GM19193 (cell line): ENCODE measurements around the gene SRPK3.

Experiments used
- POLR2A ChIP-seq: IDR thresholded peaks from 4 replicates; pipeline ENCODE4 v1.6.1; 2011; ENCODE audit not compliant: insufficient read depth, insufficient read length; ENCODE audit errors: extremely low read depth

The SRPK3 gene

GRCh38 chrX:153744210-153745066 lies 36.4 kb upstream of the SRPK3 start:
- no peak for TF ChIP-seq POLR2A

GRCh38 chrX:153746359-153746758 lies 34.5 kb upstream of the SRPK3 start:
- no peak for TF ChIP-seq POLR2A

DNA sequence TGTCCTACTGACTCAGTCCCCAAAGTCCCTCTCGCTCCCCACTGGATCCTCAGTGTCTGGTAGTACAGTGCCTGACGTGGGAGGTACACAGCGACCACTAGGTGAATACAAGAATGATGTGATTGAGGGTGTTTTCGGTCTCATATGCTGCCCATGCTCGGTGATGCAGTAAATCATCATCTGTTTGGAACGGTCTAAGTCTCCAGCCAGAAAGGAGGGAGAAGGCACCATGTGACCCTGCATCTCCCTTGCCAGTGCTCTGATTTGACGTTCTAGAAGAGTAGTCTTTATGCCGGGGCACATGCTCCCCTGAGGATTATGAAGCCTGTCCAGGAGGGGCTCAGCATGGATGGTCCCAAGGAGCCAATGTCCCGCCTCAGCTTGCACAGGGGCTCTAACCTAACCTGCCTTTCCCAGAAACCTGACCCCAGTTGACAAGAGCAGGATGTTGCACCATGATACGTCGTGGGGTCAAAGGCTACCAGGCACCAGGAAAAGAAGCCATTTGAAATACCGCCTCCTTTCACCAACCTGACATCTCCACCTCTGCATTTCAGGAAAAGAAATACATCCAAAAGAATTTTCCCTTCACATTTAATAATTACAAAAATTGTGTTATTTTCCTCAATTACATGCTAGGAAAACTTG lies 30.6 kb upstream of the SRPK3 start:
- TF ChIP-seq POLR2A, result no peak

DNA sequence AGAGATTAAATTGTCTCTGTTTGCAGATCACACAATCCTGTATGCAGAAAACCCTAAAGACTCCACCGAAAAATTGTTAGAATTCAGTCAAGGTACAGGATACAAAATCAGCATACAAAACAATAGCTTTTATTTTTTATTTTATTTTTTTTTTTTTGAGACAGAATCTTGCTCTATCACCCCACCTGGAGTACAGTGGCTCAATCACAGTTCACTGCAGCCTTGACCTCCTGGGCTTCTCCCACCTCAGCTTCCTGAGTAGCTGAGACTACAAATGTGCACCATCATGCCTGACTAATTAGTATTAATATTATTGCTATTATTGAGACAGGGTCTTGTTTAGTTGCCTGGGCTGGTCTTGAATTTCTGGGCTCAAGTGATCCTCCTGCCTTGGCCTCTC lies 25.7 kb upstream of the SRPK3 start:
- TF ChIP-seq POLR2A, result no peak

DNA sequence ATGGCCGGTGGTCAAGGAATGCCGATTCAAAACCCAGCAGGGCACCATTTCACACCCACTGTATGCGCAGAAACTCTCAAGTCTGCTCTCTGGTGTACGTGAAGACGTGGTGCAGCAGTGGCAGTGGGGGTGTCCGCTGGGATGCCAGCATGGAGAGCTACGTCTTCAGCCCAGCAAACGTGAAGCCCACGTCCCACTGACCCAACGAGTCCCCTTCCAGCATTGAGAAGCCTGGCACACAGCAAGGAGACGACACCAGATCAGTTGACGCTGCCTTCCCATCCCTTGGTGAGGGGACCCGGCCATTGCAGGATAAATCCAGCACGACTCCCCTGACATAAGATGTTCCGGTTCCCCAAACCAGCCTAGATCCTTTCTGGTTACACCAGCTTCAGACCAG lies 19.0 kb upstream of the SRPK3 start:
- TF ChIP-seq POLR2A, result no peak

DNA sequence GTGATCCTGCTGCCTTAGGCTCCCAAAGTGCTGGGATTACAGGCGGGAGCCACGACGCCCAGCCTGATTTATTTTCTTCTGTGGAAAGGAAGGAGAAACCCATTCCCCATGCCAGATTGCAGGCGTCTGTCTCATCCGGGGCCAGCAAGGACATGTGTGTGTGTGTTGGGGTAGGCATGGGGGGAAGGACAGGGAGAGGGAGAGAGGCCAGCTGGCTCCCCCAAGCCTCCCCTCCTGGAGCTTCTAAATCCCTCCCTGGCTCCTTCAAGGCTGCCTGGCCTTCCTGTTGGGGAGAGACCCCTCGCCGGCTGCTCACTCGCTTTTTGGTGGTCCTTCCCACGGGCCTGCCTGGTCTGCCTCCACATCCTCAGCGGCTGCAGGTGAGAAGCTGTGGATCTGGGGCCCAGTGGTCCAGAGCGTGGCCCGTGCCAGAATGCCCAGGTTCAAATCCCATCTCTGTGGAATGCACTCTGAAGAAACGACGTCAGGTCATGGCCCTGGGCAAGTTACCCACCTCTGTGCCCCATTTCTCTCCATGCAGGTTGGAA lies 18.1 kb upstream of the SRPK3 start:
- no peak for TF ChIP-seq POLR2A

GRCh38 chrX:153763298-153763932 lies 17.4 kb upstream of the SRPK3 start:
- TF ChIP-seq POLR2A, result no peak

GRCh38 chrX:153763989-153764755 lies 16.7 kb upstream of the SRPK3 start, which contains the start of gene PLXNB3:
TSS of gene PLXNB3 (plus strand) at chrX:153764249. CDS start at chrX:153765536, 1,287 bp downstream.
- no peak for TF ChIP-seq POLR2A

DNA sequence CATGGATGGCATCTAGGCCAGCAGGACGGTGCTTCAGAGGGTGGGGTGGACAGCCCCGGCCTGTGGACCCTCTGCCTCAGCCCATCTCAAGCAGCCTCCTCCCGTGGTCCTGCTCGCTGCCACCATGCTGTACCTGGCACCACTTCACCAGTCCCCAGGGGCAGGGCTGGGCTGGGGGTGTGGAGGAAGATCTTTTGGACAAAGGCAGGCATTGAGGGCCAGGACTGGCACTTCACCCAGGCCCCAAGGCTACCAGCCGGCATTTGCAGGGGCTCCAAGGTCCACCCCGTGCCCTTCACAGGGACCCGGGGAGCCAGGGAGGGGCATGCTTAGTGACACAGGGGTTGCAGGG lies 16.1 kb upstream of the SRPK3 start:
- no peak for TF ChIP-seq POLR2A

DNA sequence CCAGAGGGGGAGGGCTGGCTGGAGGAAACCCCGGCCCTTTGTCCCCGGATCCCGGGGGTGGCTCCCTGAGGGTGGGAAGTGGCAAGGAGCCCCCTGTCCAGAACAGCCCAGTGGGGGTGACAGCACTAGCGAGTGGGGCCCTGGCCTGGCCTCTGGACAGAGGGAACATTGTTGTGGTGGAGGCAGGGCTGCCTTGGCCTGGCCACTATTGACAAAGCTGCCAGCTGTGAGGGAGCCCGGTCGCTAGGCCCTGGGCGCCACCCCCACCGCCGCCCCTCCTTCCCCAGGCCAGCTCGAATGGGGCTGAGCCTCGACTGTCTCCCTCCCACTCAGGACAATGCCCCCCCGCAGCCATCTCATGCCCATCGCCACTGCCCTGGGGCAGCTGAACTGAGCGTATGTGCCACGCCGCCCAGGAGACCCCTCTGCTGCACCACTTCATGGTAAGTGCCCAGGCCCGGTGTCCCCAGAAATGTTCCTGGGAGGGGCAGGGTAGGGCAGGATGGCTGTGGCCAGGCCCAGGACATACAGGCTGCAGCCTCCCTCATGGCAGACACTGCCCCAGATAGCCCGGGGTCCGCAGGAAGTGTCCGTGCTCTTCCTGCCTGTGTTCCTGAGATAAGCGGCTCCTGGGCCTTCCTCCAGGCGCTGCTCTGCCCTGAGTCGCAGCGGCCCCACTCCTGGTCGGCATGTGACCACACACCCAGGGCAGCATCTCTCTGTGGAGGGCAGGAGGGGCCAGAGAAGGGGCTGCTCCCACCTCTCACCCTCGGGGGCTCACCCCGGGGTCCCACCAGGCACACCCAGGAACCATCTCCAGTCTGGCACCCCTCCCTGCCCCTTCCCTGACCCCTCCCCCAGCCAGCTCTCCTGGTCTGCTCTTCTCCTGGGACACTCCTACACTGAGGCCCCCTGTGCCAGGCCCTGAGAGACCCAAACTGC lies 15.4 kb upstream of the SRPK3 start:
- TF ChIP-seq POLR2A, result no peak

DNA sequence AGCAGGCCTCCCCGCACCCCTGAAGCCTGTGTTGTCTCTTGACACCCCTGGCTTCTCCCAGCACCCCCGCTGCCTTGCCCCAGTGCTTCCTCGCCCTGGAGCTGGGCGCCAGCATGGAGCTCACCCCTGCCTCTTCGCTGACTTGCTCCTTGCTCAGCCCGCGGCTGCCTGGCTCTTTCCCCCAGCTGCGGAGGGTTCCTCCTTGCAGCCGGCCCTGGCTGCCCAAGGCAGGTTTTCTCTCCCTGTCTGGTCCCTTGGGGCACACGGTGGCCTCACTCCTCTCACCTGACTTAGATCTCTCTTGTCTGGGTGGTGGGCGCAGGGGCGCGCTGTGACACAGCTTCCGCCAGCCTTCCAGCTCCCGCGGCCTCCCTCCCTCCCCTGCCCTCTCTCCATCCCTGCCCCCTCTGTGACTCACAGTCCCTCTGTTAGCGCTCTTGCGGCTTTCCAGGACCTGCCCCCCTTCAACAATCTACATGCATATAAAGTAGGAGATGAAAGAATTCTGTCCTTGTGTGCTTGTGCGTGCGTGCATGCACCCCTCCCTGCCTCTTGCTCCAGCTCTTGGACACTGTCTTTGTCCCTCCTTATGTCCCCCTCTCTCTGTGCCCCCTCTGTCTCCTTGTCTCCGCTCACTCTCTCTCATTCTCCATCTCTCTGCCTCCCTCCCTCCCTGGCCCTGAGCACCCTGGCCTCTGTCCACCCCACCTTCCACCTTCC lies 14.6 kb upstream of the SRPK3 start:
- TF ChIP-seq POLR2A, result no peak

DNA sequence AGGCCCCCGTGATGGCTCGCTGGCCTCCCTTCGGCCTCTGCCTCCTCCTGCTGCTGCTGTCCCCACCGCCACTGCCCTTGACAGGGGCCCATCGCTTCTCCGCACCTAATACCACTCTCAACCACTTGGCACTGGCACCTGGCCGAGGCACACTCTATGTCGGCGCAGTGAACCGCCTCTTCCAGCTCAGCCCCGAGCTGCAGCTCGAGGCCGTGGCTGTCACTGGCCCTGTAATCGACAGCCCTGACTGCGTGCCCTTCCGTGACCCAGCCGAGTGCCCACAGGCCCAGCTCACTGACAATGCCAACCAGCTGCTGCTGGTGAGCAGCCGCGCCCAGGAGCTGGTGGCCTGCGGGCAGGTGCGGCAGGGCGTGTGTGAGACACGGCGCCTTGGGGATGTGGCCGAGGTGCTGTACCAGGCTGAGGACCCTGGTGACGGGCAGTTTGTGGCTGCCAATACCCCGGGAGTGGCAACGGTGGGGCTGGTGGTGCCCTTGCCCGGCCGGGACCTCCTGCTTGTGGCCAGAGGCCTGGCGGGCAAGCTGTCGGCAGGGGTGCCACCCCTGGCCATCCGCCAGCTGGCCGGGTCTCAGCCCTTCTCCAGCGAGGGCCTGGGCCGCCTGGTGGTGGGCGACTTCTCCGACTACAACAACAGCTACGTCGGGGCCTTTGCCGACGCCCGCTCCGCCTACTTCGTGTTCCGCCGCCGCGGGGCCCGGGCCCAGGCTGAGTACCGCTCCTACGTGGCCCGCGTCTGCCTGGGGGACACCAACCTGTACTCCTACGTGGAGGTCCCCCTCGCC lies 13.8 kb upstream of the SRPK3 start:
- no peak for TF ChIP-seq POLR2A
